Cardiac muscle cell (in vitro differentiated cells and primary cell): Measurements from ENCODE around the gene SLC25A51. TPM values are rescaled to one million over a fixed set of nuclear protein-coding genes. Genes with fewer than 3 reads are reported as not detected.
A peak's percentile ranks its signal among the peaks of the same experiment; 100 is the strongest.

ENCODE experiments used
- DNase-seq, 2 donors: peaks; one replicate each; pipeline versions ENCODE4 v3.0.0 to v3.0.0-alpha.2; 2010 to 2017; ENCODE audit warnings: low read depth in 1 of 2, low spot score in 1 of 2
- H3K27ac ChIP-seq: fragments of 200-600 bp; sonication (generic); 2 replicates; pipeline ENCODE4 v1.5.1; 2016
- H3K27me3 ChIP-seq: fragments of 200-600 bp; sonication (generic); 2 replicates; pipeline ENCODE4 v1.6.0; 2016; ENCODE audit warnings: control low read depth
- H3K36me3 ChIP-seq: fragments of 200-600 bp; sonication (generic); 2 replicates; pipeline ENCODE4 v1.5.1; 2016; ENCODE audit warnings: control low read depth
- H3K4me1 ChIP-seq: fragments of 200-600 bp; sonication (generic); 2 replicates; pipeline ENCODE4 v1.8.1; 2017; ENCODE audit warnings: low read depth, mild to moderate bottlenecking, mixed run types
- H3K4me3 ChIP-seq: fragments of 200-600 bp; sonication (generic); 2 replicates; pipeline ENCODE4 v1.5.1; 2016; ENCODE audit warnings: mild to moderate bottlenecking
- H3K9me3 ChIP-seq: fragments of 200-600 bp; sonication (generic); 2 replicates; pipeline ENCODE4 v1.5.1; 2017; ENCODE audit warnings: low read depth, mild to moderate bottlenecking, control low read depth
- CTCF ChIP-seq: IDR thresholded peaks from 2 replicates; pipeline ENCODE4 v1.5.1; 2012; ENCODE audit warnings: low read depth, mild to moderate bottlenecking, low read length
- polyA plus RNA-seq: library from polyadenylated mRNA; unstranded; fragments of >200 nt; fragmentation: Nextera tagmentation; extraction: Ambion mirVana; gene quantifications from 2 replicates; pipeline ENCODE4 v1.2.1, GENCODE V29; 2016
- total RNA-seq: library from RNA; depleted of rRNA; stranded (reverse); fragments of >200 nt; gene quantifications from 2 replicates; pipeline ENCODE4 v1.2.3, GENCODE V29; 2016

SLC25A51 gene
- total and polyA plus RNA-seq, 2 experiments from 2014 or later = 14.1 to 21.1 TPM

GRCh38 chr9:37946041-37946440, 42.1 kb upstream of the SLC25A51 start:
- Histone ChIP-seq H3K4me1 (peaks cover 38% of the 10 kb centered on the region), H3K36me3 (no peaks in the 10 kb centered on the region), H3K9me3 (no peaks in the 10 kb centered on the region), H3K27ac (no peak overlapping the region), H3K4me3 (no peak overlapping the region), H3K27me3 (no peaks in the 10 kb centered on the region)
- no peak for DNase-seq
- TF ChIP-seq CTCF = no peak

GRCh38 chr9:37944671-37945481, 40.9 kb upstream of the SLC25A51 start:
- peaks cover 38% of the 10 kb centered on the region for H3K4me1 ChIP-seq
- DNase-seq = peak; percentile 44 to 75
- no peaks in the 10 kb centered on the region for H3K27me3 ChIP-seq
- no peaks in the 10 kb centered on the region for H3K9me3 ChIP-seq
- peak overlapping the region; percentile 75 for H3K27ac ChIP-seq
- no peaks in the 10 kb centered on the region for H3K36me3 ChIP-seq
- TF ChIP-seq CTCF = no peak
- no peak overlapping the region for H3K4me3 ChIP-seq

GRCh38 chr9:37944266-37944650, 40.3 kb upstream of the SLC25A51 start:
- Histone ChIP-seq H3K27ac (peak overlapping the region; percentile 75), H3K4me1 (peaks cover 38% of the 10 kb centered on the region)

GRCh38 chr9:37943345-37944265, 39.7 kb upstream of the SLC25A51 start:
- no peak overlapping the region for H3K4me3 ChIP-seq
- H3K36me3 ChIP-seq = no peaks in the 10 kb centered on the region
- peaks cover 38% of the 10 kb centered on the region for H3K4me1 ChIP-seq
- H3K27ac ChIP-seq = peak overlapping the region; percentile 75
- no peak for TF ChIP-seq CTCF
- H3K27me3 ChIP-seq = no peaks in the 10 kb centered on the region
- peak; percentile 71 to 91 for DNase-seq
- H3K9me3 ChIP-seq = no peaks in the 10 kb centered on the region

More at GRCh38 chr9:37944266-37944650, 40.3 kb upstream of the SLC25A51 start:
- no peak for TF ChIP-seq CTCF
- H3K4me3 ChIP-seq = no peak overlapping the region
- peak in 1 of 2 donors; percentile 44 for DNase-seq
- H3K27me3 ChIP-seq = no peaks in the 10 kb centered on the region
- no peaks in the 10 kb centered on the region for H3K9me3 ChIP-seq
- H3K36me3 ChIP-seq = no peaks in the 10 kb centered on the region

GRCh38 chr9:37942621-37943344, 38.9 kb upstream of the SLC25A51 start:
- H3K36me3 ChIP-seq = no peaks in the 10 kb centered on the region
- no peak for TF ChIP-seq CTCF
- no peaks in the 10 kb centered on the region for H3K9me3 ChIP-seq
- H3K27ac ChIP-seq = peak overlapping the region; percentile 75
- H3K27me3 ChIP-seq = no peaks in the 10 kb centered on the region
- H3K4me3 ChIP-seq = no peak overlapping the region
- DNase-seq = no peak
- peaks cover 46% of the 10 kb centered on the region for H3K4me1 ChIP-seq
